Measurements from ENCODE around the gene SMKR1.
"Not testable (repeated sequence)": the region's sequence is repeated elsewhere in the genome, so short reads cannot be mapped to it uniquely, and the experiment has no call there.

SMKR1 gene

GRCh38 chr7:129534558-129535274 lies 32.4 kb downstream of the SMKR1 start:
- H3K9me3 ChIP-seq (ENCODE audit: control insufficient read depth, low read length); H3K4me1 ChIP-seq (ENCODE audit: control insufficient read depth, insufficient read depth, low read length); H3K27me3 ChIP-seq (ENCODE audit: control insufficient read depth, insufficient read depth, low read length); H3K4me3 ChIP-seq (ENCODE audit: low read length); H3K9ac ChIP-seq (ENCODE audit: low read length); H3K36me3 ChIP-seq (ENCODE audit: control insufficient read depth, insufficient read depth, low read length): not testable (repeated sequence)

GRCh38 chr7:129535896-129536295 lies 33.6 kb downstream of the SMKR1 start:
- no peak overlapping the region for H3K4me3 ChIP-seq (ENCODE audit: low read length)
- H3K36me3 ChIP-seq (ENCODE audit: control insufficient read depth, insufficient read depth, low read length), result no peaks in the 10 kb centered on the region
- no peaks in the 10 kb centered on the region for H3K4me1 ChIP-seq (ENCODE audit: control insufficient read depth, insufficient read depth, low read length)
- H3K9me3 ChIP-seq (ENCODE audit: control insufficient read depth, low read length), result no peaks in the 10 kb centered on the region
- no peak overlapping the region for H3K9ac ChIP-seq (ENCODE audit: low read length)
- H3K27me3 ChIP-seq (ENCODE audit: control insufficient read depth, insufficient read depth, low read length), result no peaks in the 10 kb centered on the region

GRCh38 chr7:129536323-129536722 lies 34.0 kb downstream of the SMKR1 start:
- Histone ChIP-seq H3K9me3 (ENCODE audit: control insufficient read depth, low read length) (no peaks in the 10 kb centered on the region), H3K36me3 (ENCODE audit: control insufficient read depth, insufficient read depth, low read length) (no peaks in the 10 kb centered on the region), H3K27me3 (ENCODE audit: control insufficient read depth, insufficient read depth, low read length) (no peaks in the 10 kb centered on the region), H3K9ac (ENCODE audit: low read length) (no peak overlapping the region), H3K4me3 (ENCODE audit: low read length) (no peak overlapping the region), H3K4me1 (ENCODE audit: control insufficient read depth, insufficient read depth, low read length) (no peaks in the 10 kb centered on the region)

- Histone ChIP-seq H3K9me3 (ENCODE audit: control insufficient read depth, low read length) (no peaks in the 10 kb centered on the region), H3K9ac (ENCODE audit: low read length) (no peak overlapping the region), H3K36me3 (ENCODE audit: control insufficient read depth, insufficient read depth, low read length) (no peaks in the 10 kb centered on the region), H3K4me1 (ENCODE audit: control insufficient read depth, insufficient read depth, low read length) (no peaks in the 10 kb centered on the region), H3K4me3 (ENCODE audit: low read length) (no peak overlapping the region), H3K27me3 (ENCODE audit: control insufficient read depth, insufficient read depth, low read length) (no peaks in the 10 kb centered on the region)
These were observed 36.5 kb downstream of the SMKR1 start for GRCh38 chr7:129538790-129539189.

GRCh38 chr7:129540340-129540739 lies 38.0 kb downstream of the SMKR1 start:
- Histone ChIP-seq H3K36me3 (ENCODE audit: control insufficient read depth, insufficient read depth, low read length) (no peaks in the 10 kb centered on the region), H3K9ac (ENCODE audit: low read length) (no peak overlapping the region), H3K9me3 (ENCODE audit: control insufficient read depth, low read length) (no peaks in the 10 kb centered on the region), H3K4me1 (ENCODE audit: control insufficient read depth, insufficient read depth, low read length) (no peaks in the 10 kb centered on the region), H3K27me3 (ENCODE audit: control insufficient read depth, insufficient read depth, low read length) (no peaks in the 10 kb centered on the region), H3K4me3 (ENCODE audit: low read length) (no peak overlapping the region)

- Histone ChIP-seq H3K4me3 (ENCODE audit: low read length) (no peak overlapping the region), H3K36me3 (ENCODE audit: control insufficient read depth, insufficient read depth, low read length) (no peaks in the 10 kb centered on the region), H3K27me3 (ENCODE audit: control insufficient read depth, insufficient read depth, low read length) (no peaks in the 10 kb centered on the region), H3K4me1 (ENCODE audit: control insufficient read depth, insufficient read depth, low read length) (no peaks in the 10 kb centered on the region), H3K9ac (ENCODE audit: low read length) (no peak overlapping the region), H3K9me3 (ENCODE audit: control insufficient read depth, low read length) (no peaks in the 10 kb centered on the region)
These were observed 42.4 kb downstream of the SMKR1 start for GRCh38 chr7:129544700-129545099.

- no peak overlapping the region for H3K4me3 ChIP-seq (ENCODE audit: low read length)
- no peaks in the 10 kb centered on the region for H3K4me1 ChIP-seq (ENCODE audit: control insufficient read depth, insufficient read depth, low read length)
These were observed 48.5 kb downstream of the SMKR1 start for GRCh38 chr7:129550693-129551360.

GRCh38 chr7:129553899-129554461 lies 51.6 kb downstream of the SMKR1 start:
- Histone ChIP-seq H3K36me3 (ENCODE audit: control insufficient read depth, insufficient read depth, low read length) (no peaks in the 10 kb centered on the region), H3K9ac (ENCODE audit: low read length) (no peak overlapping the region), H3K4me3 (ENCODE audit: low read length) (no peak overlapping the region), H3K4me1 (ENCODE audit: control insufficient read depth, insufficient read depth, low read length) (no peaks in the 10 kb centered on the region), H3K9me3 (ENCODE audit: control insufficient read depth, low read length) (no peaks in the 10 kb centered on the region), H3K27me3 (ENCODE audit: control insufficient read depth, insufficient read depth, low read length) (peaks cover 4% of the 10 kb centered on the region)

More at GRCh38 chr7:129550693-129551360, 48.5 kb downstream of the SMKR1 start:
- Histone ChIP-seq H3K9me3 (ENCODE audit: control insufficient read depth, low read length) (no peaks in the 10 kb centered on the region), H3K9ac (ENCODE audit: low read length) (no peak overlapping the region), H3K36me3 (ENCODE audit: control insufficient read depth, insufficient read depth, low read length) (no peaks in the 10 kb centered on the region), H3K27me3 (ENCODE audit: control insufficient read depth, insufficient read depth, low read length) (no peaks in the 10 kb centered on the region)

- Histone ChIP-seq H3K9me3 (ENCODE audit: control insufficient read depth, low read length) (no peaks in the 10 kb centered on the region), H3K4me3 (ENCODE audit: low read length) (no peak overlapping the region), H3K4me1 (ENCODE audit: control insufficient read depth, insufficient read depth, low read length) (peaks cover 4% of the 10 kb centered on the region), H3K36me3 (ENCODE audit: control insufficient read depth, insufficient read depth, low read length) (no peaks in the 10 kb centered on the region), H3K27me3 (ENCODE audit: control insufficient read depth, insufficient read depth, low read length) (peaks cover 6% of the 10 kb centered on the region), H3K9ac (ENCODE audit: low read length) (no peak overlapping the region)
These were observed 54.3 kb downstream of the SMKR1 start for GRCh38 chr7:129556607-129557133.

- H3K27me3 ChIP-seq (ENCODE audit: control insufficient read depth, insufficient read depth, low read length), result peaks cover 7% of the 10 kb centered on the region
- no peak overlapping the region for H3K9ac ChIP-seq (ENCODE audit: low read length)
- no peak overlapping the region for H3K4me3 ChIP-seq (ENCODE audit: low read length)
- peaks cover 4% of the 10 kb centered on the region for H3K4me1 ChIP-seq (ENCODE audit: control insufficient read depth, insufficient read depth, low read length)
- H3K9me3 ChIP-seq (ENCODE audit: control insufficient read depth, low read length), result no peaks in the 10 kb centered on the region
- no peaks in the 10 kb centered on the region for H3K36me3 ChIP-seq (ENCODE audit: control insufficient read depth, insufficient read depth, low read length)
These were observed 55.6 kb downstream of the SMKR1 start for GRCh38 chr7:129557686-129558481.

- H3K9ac ChIP-seq (ENCODE audit: low read length), result no peak overlapping the region
- no peaks in the 10 kb centered on the region for H3K36me3 ChIP-seq (ENCODE audit: control insufficient read depth, insufficient read depth, low read length)
- H3K27me3 ChIP-seq (ENCODE audit: control insufficient read depth, insufficient read depth, low read length), result peaks cover 7% of the 10 kb centered on the region
- no peak overlapping the region for H3K4me3 ChIP-seq (ENCODE audit: low read length)
- no peaks in the 10 kb centered on the region for H3K9me3 ChIP-seq (ENCODE audit: control insufficient read depth, low read length)
- H3K4me1 ChIP-seq (ENCODE audit: control insufficient read depth, insufficient read depth, low read length), result peaks cover 4% of the 10 kb centered on the region
These were observed 57.2 kb downstream of the SMKR1 start for GRCh38 chr7:129559564-129559963.

Data from mucosa of stomach (tissue), 1 donor.